K562 (cell line): ENCODE results near the gene BCL2L12. TPM values are rescaled to one million over a fixed set of nuclear protein-coding genes. Genes with fewer than 3 reads are reported as not detected.

ENCODE experiments used
- ATAC-seq: fragments of 200-7000 bp; cut with Tn5 transposase; 3 replicates; pipeline ENCODE4 v1.9.1; 2020; ENCODE audit warnings: moderate library complexity
- BruUV-seq: library from RNA; stranded (reverse); fragments of 400-500 nt; replicated peaks from 2 replicates; lab custom pipeline; 2021; lab: Mats Ljungman, UMichigan
- CTCF ChIA-PET: fragments of 300-600 bp; formaldehyde crosslinking; extraction: SDS; loops from one replicate; lab custom pipeline; 2021; ENCODE audit warnings: low intra/inter-chr PET ratio; lab: Yijun Ruan, JAX
- POLR2A ChIA-PET: fragments of 300-600, 350-650 bp; sonication (Branson Sonifier 250); formaldehyde crosslinking; extraction: SDS; loops from one replicate; lab custom pipeline; 2021; ENCODE audit warnings: antibody characterized with exemption, inconsistent platforms; lab: Yijun Ruan, JAX
- DNase-seq, 4 experiments: peaks; one replicate each; pipeline versions ENCODE4 v3.0.0 to v3.0.0-alpha.2; 2011 to 2018; ENCODE audit warnings: low spot score in 3 of 4, mixed read lengths in 3 of 4; ENCODE audit errors: extremely low read depth in 1 of 4
- FAIRE-seq: peaks from 2 replicates; lab custom pipeline; 2011; peaks lifted over from hg19 to GRCh38; lab: Jason Lieb, UNC
- H2AFZ ChIP-seq: 2 replicates; pipeline ENCODE4 v1.6.0; 2011; ENCODE audit warnings: low read depth, low read length, control low read depth, inconsistent platforms
- H3K27ac ChIP-seq: fragments of 200-600 bp; 3 replicates; pipeline ENCODE4 v1.8.0; 2011; ENCODE audit warnings: low read depth, mild to moderate bottlenecking, control low read depth, inconsistent platforms, low read length, moderate library complexity, mixed read lengths; ENCODE audit errors: extremely low read depth
- H3K27me3 ChIP-seq, 2 experiments: fragments of 300-600 bp in 1 of 2; 2 replicates in 1 of 2; 3 replicates in 1 of 2; pipeline versions ENCODE4 v1.6.0 to v1.8.0; 2011; ENCODE audit warnings: inconsistent platforms in 2 of 2, low read length in 2 of 2, mild to moderate bottlenecking in 1 of 2, mixed read lengths in 1 of 2, moderate library complexity in 1 of 2; ENCODE audit not compliant: control insufficient read depth in 2 of 2, insufficient read depth in 2 of 2
- H3K36me3 ChIP-seq: fragments of 300-600 bp; 3 replicates; pipeline ENCODE4 v1.8.0; 2011; ENCODE audit warnings: mild to moderate bottlenecking, low read length, inconsistent platforms; ENCODE audit not compliant: control insufficient read depth, insufficient read depth
- H3K4me1 ChIP-seq, 2 experiments: fragments of 200-600 bp in 1 of 2; replicated peaks in 1 of 2; 2 replicates in 1 of 2; 3 replicates in 1 of 2; pipeline versions ENCODE4 v1.5.1 to v1.8.0; 2011; ENCODE audit warnings: inconsistent platforms in 2 of 2, low read length in 2 of 2, mild to moderate bottlenecking in 1 of 2, mixed read lengths in 1 of 2, moderate library complexity in 1 of 2; ENCODE audit not compliant: control insufficient read depth in 2 of 2, insufficient read depth in 2 of 2
- H3K4me2 ChIP-seq: 2 replicates; pipeline ENCODE4 v1.6.1; 2011; ENCODE audit warnings: low read length, control low read depth, inconsistent platforms, mixed read lengths; ENCODE audit not compliant: insufficient read depth
- H3K4me3 ChIP-seq: fragments of 200-600 bp; sonication (generic), shearing (Covaris generic); 2 replicates; pipeline ENCODE4 v1.5.1; 2016; ENCODE audit warnings: control low read depth, inconsistent platforms
- H3K79me2 ChIP-seq: fragments of 200-600 bp; 3 replicates; pipeline ENCODE4 v1.8.0; 2011; ENCODE audit warnings: low read length, inconsistent platforms; ENCODE audit not compliant: control insufficient read depth, insufficient read depth
- H3K9ac ChIP-seq, 2 experiments: 2 replicates each; pipeline versions ENCODE4 v1.6.0 to v1.6.1; 2011; ENCODE audit warnings: low read depth in 2 of 2, low read length in 2 of 2, control low read depth in 1 of 2, inconsistent platforms in 1 of 2, mild to moderate bottlenecking in 1 of 2, mixed read lengths in 1 of 2; ENCODE audit not compliant: insufficient read depth in 1 of 2
- H3K9me1 ChIP-seq: one replicate; pipeline ENCODE4 v1.6.0; 2011; ENCODE audit warnings: inconsistent platforms, mild to moderate bottlenecking, low read length, moderate library complexity; ENCODE audit not compliant: control insufficient read depth, insufficient read depth
- H3K9me3 ChIP-seq: replicated peaks from 2 replicates; pipeline ENCODE4 v1.5.1; 2011; ENCODE audit warnings: low read depth, low read length, inconsistent platforms; ENCODE audit not compliant: control insufficient read depth, insufficient read depth
- H4K20me1 ChIP-seq: replicated peaks from 2 replicates; pipeline ENCODE4 v1.6.1; 2011; ENCODE audit warnings: low read length, inconsistent platforms, mixed read lengths; ENCODE audit not compliant: control insufficient read depth, insufficient read depth
- E2F8 ChIP-seq: fragments of 450-650 bp; IDR thresholded peaks from 2 replicates; pipeline ENCODE4 v1.7.1; 2018; ENCODE audit warnings: mild to moderate bottlenecking, low read depth; ENCODE audit not compliant: partially characterized antibody
- POLR2A ChIP-seq: fragments of 450-650 bp; conservative IDR thresholded peaks from 2 replicates; pipeline ENCODE4 v1.6.1; 2016
- PTTG1 ChIP-seq: fragments of 450-650 bp; IDR thresholded peaks from 2 replicates; pipeline ENCODE4 v1.6.1; 2016; ENCODE audit warnings: low read depth, mild to moderate bottlenecking, missing genetic modification characterization, missing compliant biosample characterization
- REST ChIP-seq, 2 experiments: fragments of 450-650 bp; formaldehyde crosslinking in 1 of 2; IDR thresholded peaks; 2 replicates each; pipeline versions ENCODE4 v1.4.0 to v1.6.1; 2014 to 2020; ENCODE audit warnings: mild to moderate bottlenecking in 2 of 2, borderline replicate concordance in 1 of 2, low read depth in 1 of 2
- SPI1 ChIP-seq: IDR thresholded peaks from 2 replicates; pipeline ENCODE4 v1.6.1; 2011; ENCODE audit warnings: low read depth, low read length, control low read depth, borderline replicate concordance
- WHSC1 ChIP-seq: IDR thresholded peaks from one replicate; pipeline ENCODE4 v1.6.1; 2012; ENCODE audit warnings: low read length, control low read depth, inconsistent platforms
- ZNF274 ChIP-seq: IDR thresholded peaks from 2 replicates; pipeline ENCODE4 v1.6.1; 2011; ENCODE audit warnings: low read depth, mild to moderate bottlenecking, low read length, moderate library complexity, borderline replicate concordance
- ZNF3 ChIP-seq: fragments of 250-450 bp; sonication (Bioruptor Pico); IDR thresholded peaks from 2 replicates; pipeline ENCODE4 v1.5.0; 2021; ENCODE audit warnings: mild to moderate bottlenecking, moderate library complexity
- ZNF511 ChIP-seq: sonication (generic); formaldehyde crosslinking; IDR thresholded peaks from 2 replicates; pipeline ENCODE4 v1.8.0; 2022; ENCODE audit warnings: mild to moderate bottlenecking, missing genetic modification reagents
- ZNF561 ChIP-seq: fragments of 450-650 bp; formaldehyde crosslinking; conservative IDR thresholded peaks from 2 replicates; pipeline ENCODE4 v1.4.0; 2020; ENCODE audit warnings: mild to moderate bottlenecking, moderate library complexity
- WGBS: fragments of 100-300 bp; shearing (Covaris generic); methylation state at CpG from one replicate; pipeline ENCODE4 v1.1.6; 2016; ENCODE audit warnings: low coverage, mixed read lengths; ENCODE audit not compliant: insufficient coverage; ENCODE audit errors: missing lambda C conversion rate; 5-methylcytosine and 5-hydroxymethylcytosine counted together
- in situ Hi-C: fragments of 300-500 bp; cut with MboI; formaldehyde crosslinking; loops from 4 replicates; pipeline ENCODE4 v1.15.0; 2018; ENCODE audit warnings: inconsistent platforms, mixed read lengths
- intact Hi-C: fragments of 100-400 bp; cut with micrococcal nuclease; formaldehyde crosslinking; loops from 2 replicates; pipeline ENCODE4 v1.14.2; 2022
- polyA plus RNA-seq, 8 experiments: library from polyadenylated mRNA; depleted of rRNA in 4 of 8; stranded (reverse) in 5 of 8; unstranded in 3 of 8; fragments of >200 nt; fragmentation: Nextera tagmentation in 2 of 8; fragmentation: Illumina TruSeq in 1 of 8; extraction: Ambion mirVana in 2 of 8; extraction: Trizol in 1 of 8; gene quantifications; 2 replicates each; pipeline versions ENCODE4 v1.2.1 to v1.2.3, GENCODE V29; 2011 to 2014; ENCODE audit warnings: inconsistent platforms in 1 of 8, missing spikeins in 1 of 8
- total RNA-seq, 7 experiments: library from RNA; depleted of rRNA in 6 of 7; stranded (reverse); fragments of >200 nt in 6 of 7; fragmentation: Illumina TruSeq in 2 of 7; extraction: Trizol in 2 of 7; gene quantifications; 2 replicates each; pipeline versions ENCODE4 v1.2.1 to v1.2.3, GENCODE V29; 2011 to 2021; ENCODE audit warnings: low replicate concordance in 1 of 7

Gene BCL2L12
- total and polyA plus RNA-seq, 9 of the 15 experiments (the other 6 are each of a cell fraction or from before 2014, with no cell fraction given) = 7.4 to 263 (median 81.2) TPM

GRCh38 chr19:49687566-49688316 lies 22.0 kb downstream of the BCL2L12 start:
- CTCF ChIA-PET = no interaction called here
- H3K9me3 ChIP-seq = no peaks in the 10 kb centered on the region
- WGBS = 82% methylated on average over 16 of the region's 26 CpGs
- POLR2A ChIA-PET = interaction anchor here (0.5 to 1.9 kb wide), 3 partner anchors 11 to 179 kb away, joined by 3 to 9 read pairs (median 3); partner anchors contain the start of gene PRMT1
- no peak overlapping the region for H3K4me3 ChIP-seq
- in situ Hi-C loops = no loop called here
- H3K27me3 ChIP-seq = no peaks in the 10 kb centered on the region
- peaks cover 0 to 71% of the 10 kb centered on the region in 2 experiments; a peak in 2 of 5 replicates for H3K4me1 ChIP-seq
- peaks cover 2% of the 10 kb centered on the region; the same call in 1 of the 3 replicates for H3K79me2 ChIP-seq
- H3K9me1 ChIP-seq = no peaks in the 10 kb centered on the region
- no peak overlapping the region for H3K27ac ChIP-seq
- intact Hi-C loops = no loop called here
- no peak for FAIRE-seq
- peaks cover 66% of the 10 kb centered on the region; the same call in 2 of the 3 replicates for H3K36me3 ChIP-seq
- no peak overlapping the region for H2AFZ ChIP-seq
- BruUV-seq = no TSS peak
- no peak overlapping the region for H3K4me2 ChIP-seq
- H3K9ac ChIP-seq = no peak overlapping the region
- no peak for DNase-seq
- H4K20me1 ChIP-seq = no peaks in the 10 kb centered on the region; the same call in 1 of the 2 replicates
- no peak for ATAC-seq
- TF ChIP-seq ZNF274 (no peak), POLR2A (0 out of 2 replicates have a peak, but pooled peaks have one; percentile 18), PTTG1 (no peak), REST (IDR thresholded peaks at IDR 0.05; ENCODE audit: borderline replicate concordance) (no peak), REST (CRISPR knock-in tag; IDR thresholded peaks at IDR 0.05; ENCODE audit: low read depth) (no peak), SPI1 (peak; percentile 54; the same call in 1 of the 2 replicates), E2F8 (no peak), ZNF511 (CRISPR knock-in tag) (no peak), WHSC1 (no peak), ZNF3 (CRISPR knock-in tag) (no peak), ZNF561 (CRISPR knock-in tag) (no peak)
